Endothelial cell of umbilical vein (primary cell): ENCODE data around the gene CHRNB1.
"Not testable (repeated sequence)": the region's sequence is repeated elsewhere in the genome, so short reads cannot be mapped to it uniquely, and the experiment has no call there.

Experiments used
- CTCF ChIP-seq, 2 donors: IDR thresholded peaks; 1 replicate in 1 of 2; 2 replicates in 1 of 2; pipeline ENCODE4 v1.5.1; 2011; ENCODE audit warnings: low read length in 2 of 2, mild to moderate bottlenecking in 2 of 2, moderate library complexity in 2 of 2, control low read depth in 1 of 2, inconsistent platforms in 1 of 2, low read depth in 1 of 2; ENCODE audit not compliant: insufficient read depth in 1 of 2; ENCODE audit errors: extremely low read depth in 1 of 2
- EZH2 ChIP-seq: IDR thresholded peaks from 2 replicates; pipeline ENCODE4 v1.6.1; 2012; ENCODE audit warnings: borderline replicate concordance, low read depth, mild to moderate bottlenecking, moderate library complexity, low read length, inconsistent platforms; ENCODE audit not compliant: severe bottlenecking
- FOS ChIP-seq: IDR thresholded peaks from 2 replicates; pipeline ENCODE4 v1.6.1; 2011; ENCODE audit warnings: mild to moderate bottlenecking, low read length, moderate library complexity, borderline replicate concordance; ENCODE audit not compliant: insufficient read depth
- MYC ChIP-seq: IDR thresholded peaks from one replicate; pipeline ENCODE4 v1.6.1; 2011; ENCODE audit warnings: mild to moderate bottlenecking, low read depth, low read length
- POLR2A ChIP-seq: IDR thresholded peaks from 2 replicates; pipeline ENCODE4 v1.6.1; 2012; ENCODE audit warnings: low read depth, mild to moderate bottlenecking, control low read depth, low read length
- POLR2AphosphoS5 ChIP-seq: IDR thresholded peaks from 2 replicates; pipeline ENCODE4 v1.6.1; 2012; ENCODE audit warnings: low read depth, mild to moderate bottlenecking, control low read depth, low read length, moderate library complexity; ENCODE audit not compliant: insufficient read depth

GRCh38 chr17:7469843-7470242, 25.0 kb downstream of the CHRNB1 start:
- TF ChIP-seq POLR2AphosphoS5; FOS; POLR2A; CTCF (IDR thresholded peaks at IDR 0.05; ENCODE audit: extremely low read depth in 1 of 2, insufficient read depth in 1 of 2, low read depth in 1 of 2, low read length in 2 of 2); EZH2; MYC: not testable (repeated sequence)
